Retinal pigment epithelial cell (primary cell): ENCODE results near the gene NUAK1.
"Not testable (repeated sequence)": the region's sequence is repeated elsewhere in the genome, so short reads cannot be mapped to it uniquely, and the experiment has no call there.

Experiments used
- DNase-seq: peaks from one replicate; pipeline ENCODE4 v3.0.0-alpha.2; 2010; ENCODE audit warnings: low read depth
- H3K4me3 ChIP-seq: 2 replicates; pipeline ENCODE4 v1.5.1; 2011; ENCODE audit warnings: mild to moderate bottlenecking, low read length, control low read depth, moderate library complexity
- TF ChIP-seq, protein P1 (sequence below): conservative IDR thresholded peaks from 2 replicates; pipeline ENCODE4 v1.5.1; 2011; ENCODE audit warnings: low read depth, low read length, control low read depth, inconsistent platforms

NUAK1 gene

DNA sequence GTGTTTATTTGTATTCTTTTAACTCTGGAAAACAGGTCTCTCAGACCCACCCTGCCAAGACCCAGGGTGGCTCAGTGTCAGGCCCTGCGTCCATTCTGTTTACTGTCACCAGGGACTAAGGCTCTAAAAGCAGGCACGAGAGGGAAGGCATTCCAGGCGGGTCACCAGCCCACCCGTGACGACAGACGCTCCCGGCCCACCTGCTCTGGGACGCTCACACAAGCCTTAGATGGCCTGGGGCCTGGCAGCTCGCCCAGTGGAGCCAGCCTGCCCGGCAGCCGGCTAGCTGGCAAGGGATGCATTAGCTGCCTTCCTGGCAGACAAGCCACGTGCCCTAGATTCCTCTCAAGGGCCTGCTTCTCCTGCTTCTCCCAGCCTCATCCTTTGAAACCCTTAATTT lies 9.2 kb upstream of the NUAK1 start:
- DNase-seq: no peak
- TF ChIP-seq, protein P1, sequence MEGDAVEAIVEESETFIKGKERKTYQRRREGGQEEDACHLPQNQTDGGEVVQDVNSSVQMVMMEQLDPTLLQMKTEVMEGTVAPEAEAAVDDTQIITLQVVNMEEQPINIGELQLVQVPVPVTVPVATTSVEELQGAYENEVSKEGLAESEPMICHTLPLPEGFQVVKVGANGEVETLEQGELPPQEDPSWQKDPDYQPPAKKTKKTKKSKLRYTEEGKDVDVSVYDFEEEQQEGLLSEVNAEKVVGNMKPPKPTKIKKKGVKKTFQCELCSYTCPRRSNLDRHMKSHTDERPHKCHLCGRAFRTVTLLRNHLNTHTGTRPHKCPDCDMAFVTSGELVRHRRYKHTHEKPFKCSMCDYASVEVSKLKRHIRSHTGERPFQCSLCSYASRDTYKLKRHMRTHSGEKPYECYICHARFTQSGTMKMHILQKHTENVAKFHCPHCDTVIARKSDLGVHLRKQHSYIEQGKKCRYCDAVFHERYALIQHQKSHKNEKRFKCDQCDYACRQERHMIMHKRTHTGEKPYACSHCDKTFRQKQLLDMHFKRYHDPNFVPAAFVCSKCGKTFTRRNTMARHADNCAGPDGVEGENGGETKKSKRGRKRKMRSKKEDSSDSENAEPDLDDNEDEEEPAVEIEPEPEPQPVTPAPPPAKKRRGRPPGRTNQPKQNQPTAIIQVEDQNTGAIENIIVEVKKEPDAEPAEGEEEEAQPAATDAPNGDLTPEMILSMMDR: no peak
- no peak overlapping the region for H3K4me3 ChIP-seq

DNA sequence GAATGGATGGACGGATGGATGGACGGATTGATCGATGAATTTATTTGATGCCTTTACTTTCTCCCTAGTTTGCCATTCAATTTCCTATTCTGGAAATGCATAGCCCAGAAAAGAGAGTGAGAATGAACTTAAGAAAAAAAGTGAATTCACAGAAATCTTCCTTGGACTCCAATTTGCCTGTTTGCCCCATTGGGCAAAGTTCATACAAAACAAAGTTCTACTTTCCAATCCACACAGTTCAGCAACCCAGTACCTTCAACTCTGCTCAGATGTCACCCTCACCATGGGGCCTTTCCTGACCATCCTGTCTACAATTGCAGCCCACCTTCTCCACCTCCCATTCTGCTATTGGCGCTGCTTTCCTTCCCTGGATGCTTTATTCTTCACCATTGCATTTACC lies 8.2 kb upstream of the NUAK1 start:
- no peak overlapping the region for H3K4me3 ChIP-seq
- DNase-seq: no peak
- TF ChIP-seq, protein P1: no peak

GRCh38 chr12:106145539-106146447 lies 7.0 kb upstream of the NUAK1 start:
- TF ChIP-seq, protein P1: no peak
- no peak for DNase-seq
- H3K4me3 ChIP-seq: no peak overlapping the region

- no peak overlapping the region for H3K4me3 ChIP-seq
- TF ChIP-seq, protein P1: no peak
- no peak for DNase-seq
Observed at GRCh38 chr12:106144847-106145246, 6.1 kb upstream of the NUAK1 start.

GRCh38 chr12:106142591-106143261 lies 4.0 kb upstream of the NUAK1 start:
- TF ChIP-seq, protein P1: no peak
- H3K4me3 ChIP-seq: no peak overlapping the region
- no peak for DNase-seq

DNA sequence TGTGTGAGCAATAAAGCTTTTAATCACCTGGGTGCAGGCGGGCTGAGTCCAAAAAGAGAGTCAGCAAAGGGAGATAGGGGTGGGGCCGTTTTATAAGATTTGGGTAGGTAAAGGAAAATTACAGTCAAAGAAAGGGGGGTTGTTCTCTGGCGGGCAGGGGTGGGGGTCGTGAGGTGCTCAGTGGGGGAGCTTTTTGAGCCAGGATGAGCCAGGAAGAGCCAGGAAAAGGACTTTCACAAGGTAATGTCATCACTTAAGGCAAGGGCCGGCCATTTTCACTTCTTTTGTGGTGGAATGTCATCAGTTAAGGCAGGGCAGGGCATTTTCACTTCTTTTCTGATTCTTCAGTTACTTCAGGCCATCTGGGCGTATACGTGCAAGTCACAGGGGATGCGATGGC lies 3.2 kb upstream of the NUAK1 start:
- DNase-seq, H3K4me3 ChIP-seq: not testable (repeated sequence)

DNA sequence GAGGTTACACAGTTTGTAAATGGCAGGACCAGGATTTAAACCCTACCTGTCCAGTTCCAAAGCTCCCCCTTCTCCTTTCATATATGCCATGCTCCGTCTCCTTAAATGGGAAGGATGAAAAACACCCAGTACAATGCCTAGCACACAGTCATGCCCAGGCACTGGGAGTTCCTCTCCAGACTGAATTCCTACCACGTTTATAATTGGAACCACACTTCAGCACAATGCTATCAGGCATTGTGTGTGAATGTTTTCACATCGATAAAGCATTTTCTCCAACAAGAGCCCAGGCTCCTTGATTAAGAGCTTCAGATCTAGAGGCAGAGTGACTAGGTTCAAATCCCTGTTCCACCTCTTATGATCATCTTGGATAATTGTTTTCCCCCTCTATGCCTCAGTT lies 2.7 kb upstream of the NUAK1 start:
- TF ChIP-seq, protein P1: no peak
- no peak overlapping the region for H3K4me3 ChIP-seq
- no peak for DNase-seq
